OCI-LY3 (cell line): ENCODE data around the gene JCAD.

Experiments used
- H2AFZ ChIP-seq: fragments of 200-600, 300-600 bp; shearing (Covaris generic); 2 replicates; pipeline ENCODE4 v1.6.0; 2014; ENCODE audit warnings: antibody characterized with exemption, low read depth, low read length
- H3K27ac ChIP-seq: fragments of 200-600, 300-600 bp; sonication (generic); 2 replicates; pipeline ENCODE4 v1.5.1; 2014; ENCODE audit warnings: mild to moderate bottlenecking, low read length, moderate library complexity, mixed read lengths
- H3K27me3 ChIP-seq: fragments of 200-600, 300-600 bp; sonication (generic); 2 replicates; pipeline ENCODE4 v1.6.1; 2014; ENCODE audit warnings: low read depth, low read length, mixed read lengths
- H3K36me3 ChIP-seq: fragments of 200-600, 300-600 bp; sonication (generic); replicated peaks from 2 replicates; pipeline ENCODE3; 2014; ENCODE audit warnings: low read depth, low read length, mixed read lengths
- H3K4me1 ChIP-seq: fragments of 300-600, 200-600 bp; sonication (generic); 2 replicates; pipeline ENCODE4 v1.6.1; 2014; ENCODE audit warnings: low read length, mixed read lengths
- H3K4me2 ChIP-seq: fragments of 200-600, 300-600 bp; sonication (generic); 2 replicates; pipeline ENCODE4 v1.6.1; 2014; ENCODE audit warnings: low read length, mixed read lengths
- H3K4me3 ChIP-seq: fragments of 300-600, 200-600 bp; sonication (generic); 2 replicates; pipeline ENCODE4 v1.5.1; 2014; ENCODE audit warnings: antibody characterized with exemption, mild to moderate bottlenecking, low read length, moderate library complexity
- H3K79me2 ChIP-seq: fragments of 300-600, 200-600 bp; shearing (Covaris generic); 2 replicates; pipeline ENCODE4 v1.6.1; 2014; ENCODE audit warnings: mild to moderate bottlenecking, low read length, mixed read lengths
- H3K9ac ChIP-seq: fragments of 300-600, 200-600 bp; shearing (Covaris generic); 2 replicates; pipeline ENCODE4 v1.6.0; 2014; ENCODE audit warnings: mild to moderate bottlenecking, low read length, moderate library complexity
- H3K9me3 ChIP-seq: fragments of 200-600, 300-600 bp; shearing (Covaris generic); 2 replicates; pipeline ENCODE4 v1.6.1; 2014; ENCODE audit warnings: low read length, mixed read lengths; ENCODE audit not compliant: insufficient read depth
- H4K20me1 ChIP-seq: fragments of 200-600, 300-600 bp; sonication (generic); 2 replicates; pipeline ENCODE4 v1.6.1; 2016; ENCODE audit warnings: low read length, mixed read lengths; ENCODE audit not compliant: insufficient read depth
- EZH2phosphoT487 ChIP-seq: fragments of 200-600 bp; shearing (Covaris generic); IDR thresholded peaks from 2 replicates; pipeline ENCODE4 v1.6.1; 2018; ENCODE audit warnings: antibody characterized with exemption, mixed run types, low read depth
- TF ChIP-seq, protein P1 (sequence below): fragments of 200-600, 300-600 bp; sonication (generic); IDR thresholded peaks from 2 replicates; pipeline ENCODE4 v1.5.1; 2014; ENCODE audit warnings: antibody characterized with exemption, low read length, low read depth

Gene JCAD

GRCh38 chr10:29969255-29970011, 90.0 kb downstream of the JCAD start:
- Histone ChIP-seq H4K20me1 (no peaks in the 10 kb centered on the region), H3K4me3 (no peak overlapping the region), H3K36me3 (no peaks in the 10 kb centered on the region), H3K9ac (no peak overlapping the region), H2AFZ (no peak overlapping the region), H3K9me3 (no peaks in the 10 kb centered on the region), H3K79me2 (no peaks in the 10 kb centered on the region), H3K4me2 (no peak overlapping the region), H3K4me1 (no peaks in the 10 kb centered on the region), H3K27me3 (no peaks in the 10 kb centered on the region), H3K27ac (no peak overlapping the region)
- TF ChIP-seq EZH2phosphoT487, result no peak
- TF ChIP-seq, protein P1, sequence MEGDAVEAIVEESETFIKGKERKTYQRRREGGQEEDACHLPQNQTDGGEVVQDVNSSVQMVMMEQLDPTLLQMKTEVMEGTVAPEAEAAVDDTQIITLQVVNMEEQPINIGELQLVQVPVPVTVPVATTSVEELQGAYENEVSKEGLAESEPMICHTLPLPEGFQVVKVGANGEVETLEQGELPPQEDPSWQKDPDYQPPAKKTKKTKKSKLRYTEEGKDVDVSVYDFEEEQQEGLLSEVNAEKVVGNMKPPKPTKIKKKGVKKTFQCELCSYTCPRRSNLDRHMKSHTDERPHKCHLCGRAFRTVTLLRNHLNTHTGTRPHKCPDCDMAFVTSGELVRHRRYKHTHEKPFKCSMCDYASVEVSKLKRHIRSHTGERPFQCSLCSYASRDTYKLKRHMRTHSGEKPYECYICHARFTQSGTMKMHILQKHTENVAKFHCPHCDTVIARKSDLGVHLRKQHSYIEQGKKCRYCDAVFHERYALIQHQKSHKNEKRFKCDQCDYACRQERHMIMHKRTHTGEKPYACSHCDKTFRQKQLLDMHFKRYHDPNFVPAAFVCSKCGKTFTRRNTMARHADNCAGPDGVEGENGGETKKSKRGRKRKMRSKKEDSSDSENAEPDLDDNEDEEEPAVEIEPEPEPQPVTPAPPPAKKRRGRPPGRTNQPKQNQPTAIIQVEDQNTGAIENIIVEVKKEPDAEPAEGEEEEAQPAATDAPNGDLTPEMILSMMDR, result no peak

DNA sequence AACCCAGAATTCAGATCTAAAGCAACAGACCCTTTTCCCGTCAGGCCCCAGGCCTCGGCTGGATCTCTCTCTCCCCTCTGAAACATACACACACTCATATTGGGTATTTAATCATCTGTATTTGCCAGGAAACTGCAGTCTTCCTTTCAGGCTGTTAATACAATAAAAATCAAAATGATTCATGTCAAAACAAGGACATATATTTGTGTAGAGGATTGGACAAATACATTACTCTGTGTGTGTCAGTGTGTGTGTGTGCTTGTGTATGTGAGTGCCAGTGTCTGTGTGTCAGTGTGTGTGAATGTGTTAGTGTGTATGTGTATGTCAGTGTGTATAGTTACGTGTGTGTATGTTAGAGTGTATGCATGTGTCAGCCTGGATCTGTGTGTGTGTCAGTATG, 90.8 kb downstream of the JCAD start:
- Histone ChIP-seq H2AFZ (no peak overlapping the region), H3K9me3 (no peaks in the 10 kb centered on the region), H3K27me3 (no peaks in the 10 kb centered on the region), H4K20me1 (no peaks in the 10 kb centered on the region), H3K9ac (no peak overlapping the region), H3K4me1 (no peaks in the 10 kb centered on the region), H3K27ac (no peak overlapping the region), H3K4me2 (no peak overlapping the region), H3K36me3 (no peaks in the 10 kb centered on the region), H3K4me3 (no peak overlapping the region), H3K79me2 (no peaks in the 10 kb centered on the region)
- TF ChIP-seq, protein P1, result no peak
- TF ChIP-seq EZH2phosphoT487, result no peak

- Histone ChIP-seq H3K4me2 (no peak overlapping the region), H3K9me3 (no peaks in the 10 kb centered on the region), H3K9ac (no peak overlapping the region), H4K20me1 (no peaks in the 10 kb centered on the region), H3K36me3 (no peaks in the 10 kb centered on the region), H3K79me2 (no peaks in the 10 kb centered on the region), H2AFZ (no peak overlapping the region), H3K4me3 (no peak overlapping the region), H3K27ac (no peak overlapping the region), H3K4me1 (no peaks in the 10 kb centered on the region), H3K27me3 (no peaks in the 10 kb centered on the region)
- TF ChIP-seq, protein P1, result no peak
Measured at GRCh38 chr10:29966269-29966668, 93.1 kb downstream of the JCAD start.
